K562 (cell line): Measurements from ENCODE around the gene PPP1R14D. TPM values are rescaled to one million over a fixed set of nuclear protein-coding genes. Genes with fewer than 3 reads are reported as not detected.
A peak's percentile ranks its signal among the peaks of the same experiment; 100 is the strongest.

ENCODE experiments used
- ATAC-seq: fragments of 200-7000 bp; cut with Tn5 transposase; 3 replicates; pipeline ENCODE4 v1.9.1; 2020; ENCODE audit warnings: moderate library complexity
- BruUV-seq: library from RNA; stranded (reverse); fragments of 400-500 nt; replicated peaks from 2 replicates; lab custom pipeline; 2021; lab: Mats Ljungman, UMichigan
- CTCF ChIA-PET: fragments of 300-600 bp; formaldehyde crosslinking; extraction: SDS; loops from one replicate; lab custom pipeline; 2021; ENCODE audit warnings: low intra/inter-chr PET ratio; lab: Yijun Ruan, JAX
- POLR2A ChIA-PET: fragments of 300-600, 350-650 bp; sonication (Branson Sonifier 250); formaldehyde crosslinking; extraction: SDS; loops from one replicate; lab custom pipeline; 2021; ENCODE audit warnings: antibody characterized with exemption, inconsistent platforms; lab: Yijun Ruan, JAX
- DNase-seq, 4 experiments: peaks; one replicate each; pipeline versions ENCODE4 v3.0.0 to v3.0.0-alpha.2; 2011 to 2018; ENCODE audit warnings: low spot score in 3 of 4, mixed read lengths in 3 of 4; ENCODE audit errors: extremely low read depth in 1 of 4
- FAIRE-seq: peaks from 2 replicates; lab custom pipeline; 2011; peaks lifted over from hg19 to GRCh38; lab: Jason Lieb, UNC
- H2AFZ ChIP-seq: 2 replicates; pipeline ENCODE4 v1.6.0; 2011; ENCODE audit warnings: low read depth, low read length, control low read depth, inconsistent platforms
- H3K27ac ChIP-seq: fragments of 200-600 bp; 3 replicates; pipeline ENCODE4 v1.8.0; 2011; ENCODE audit warnings: low read depth, mild to moderate bottlenecking, control low read depth, inconsistent platforms, low read length, moderate library complexity, mixed read lengths; ENCODE audit errors: extremely low read depth
- H3K27me3 ChIP-seq, 2 experiments: fragments of 300-600 bp in 1 of 2; 2 replicates in 1 of 2; 3 replicates in 1 of 2; pipeline versions ENCODE4 v1.6.0 to v1.8.0; 2011; ENCODE audit warnings: inconsistent platforms in 2 of 2, low read length in 2 of 2, mild to moderate bottlenecking in 1 of 2, mixed read lengths in 1 of 2, moderate library complexity in 1 of 2; ENCODE audit not compliant: control insufficient read depth in 2 of 2, insufficient read depth in 2 of 2
- H3K36me3 ChIP-seq: fragments of 300-600 bp; 3 replicates; pipeline ENCODE4 v1.8.0; 2011; ENCODE audit warnings: mild to moderate bottlenecking, low read length, inconsistent platforms; ENCODE audit not compliant: control insufficient read depth, insufficient read depth
- H3K4me1 ChIP-seq, 2 experiments: fragments of 200-600 bp in 1 of 2; replicated peaks in 1 of 2; 2 replicates in 1 of 2; 3 replicates in 1 of 2; pipeline versions ENCODE4 v1.5.1 to v1.8.0; 2011; ENCODE audit warnings: inconsistent platforms in 2 of 2, low read length in 2 of 2, mild to moderate bottlenecking in 1 of 2, mixed read lengths in 1 of 2, moderate library complexity in 1 of 2; ENCODE audit not compliant: control insufficient read depth in 2 of 2, insufficient read depth in 2 of 2
- H3K4me2 ChIP-seq: 2 replicates; pipeline ENCODE4 v1.6.1; 2011; ENCODE audit warnings: low read length, control low read depth, inconsistent platforms, mixed read lengths; ENCODE audit not compliant: insufficient read depth
- H3K4me3 ChIP-seq: fragments of 200-600 bp; sonication (generic), shearing (Covaris generic); 2 replicates; pipeline ENCODE4 v1.5.1; 2016; ENCODE audit warnings: control low read depth, inconsistent platforms
- H3K79me2 ChIP-seq: fragments of 200-600 bp; 3 replicates; pipeline ENCODE4 v1.8.0; 2011; ENCODE audit warnings: low read length, inconsistent platforms; ENCODE audit not compliant: control insufficient read depth, insufficient read depth
- H3K9ac ChIP-seq, 2 experiments: 2 replicates each; pipeline versions ENCODE4 v1.6.0 to v1.6.1; 2011; ENCODE audit warnings: low read depth in 2 of 2, low read length in 2 of 2, control low read depth in 1 of 2, inconsistent platforms in 1 of 2, mild to moderate bottlenecking in 1 of 2, mixed read lengths in 1 of 2; ENCODE audit not compliant: insufficient read depth in 1 of 2
- H3K9me1 ChIP-seq: one replicate; pipeline ENCODE4 v1.6.0; 2011; ENCODE audit warnings: inconsistent platforms, mild to moderate bottlenecking, low read length, moderate library complexity; ENCODE audit not compliant: control insufficient read depth, insufficient read depth
- H3K9me3 ChIP-seq: replicated peaks from 2 replicates; pipeline ENCODE4 v1.5.1; 2011; ENCODE audit warnings: low read depth, low read length, inconsistent platforms; ENCODE audit not compliant: control insufficient read depth, insufficient read depth
- H4K20me1 ChIP-seq: replicated peaks from 2 replicates; pipeline ENCODE4 v1.6.1; 2011; ENCODE audit warnings: low read length, inconsistent platforms, mixed read lengths; ENCODE audit not compliant: control insufficient read depth, insufficient read depth
- CCNT2 ChIP-seq: IDR thresholded peaks from 2 replicates; pipeline ENCODE4 v1.6.1; 2011; ENCODE audit warnings: borderline replicate concordance, low read depth, mild to moderate bottlenecking, moderate library complexity, mixed read lengths, low read length; ENCODE audit not compliant: insufficient read length; ENCODE audit errors: extremely low read depth
- GATAD2A ChIP-seq: fragments of 450-650 bp; IDR thresholded peaks from 2 replicates; pipeline ENCODE4 v1.6.1; 2017
- ILF3 ChIP-seq: fragments of 450-650 bp; IDR thresholded peaks from 2 replicates; pipeline ENCODE4 v1.6.1; 2018; ENCODE audit warnings: antibody characterized with exemption, mild to moderate bottlenecking, moderate library complexity, borderline replicate concordance
- JUND ChIP-seq, 2 experiments: IDR thresholded peaks; 2 replicates in 1 of 2; 3 replicates in 1 of 2; pipeline ENCODE4 v1.6.1; 2011; ENCODE audit warnings: borderline replicate concordance in 2 of 2, low read depth in 2 of 2, low read length in 2 of 2, improper control_type of control experiment in 1 of 2, missing biosample characterization in 1 of 2, missing genetic modification characterization in 1 of 2, missing genetic modification reagents in 1 of 2
- KHSRP ChIP-seq: fragments of 450-650 bp; IDR thresholded peaks from 2 replicates; pipeline ENCODE4 v1.6.1; 2017
- MITF ChIP-seq: IDR thresholded peaks from 2 replicates; pipeline ENCODE4 v1.6.1; 2014; ENCODE audit warnings: antibody characterized with exemption
- NR1H2 ChIP-seq: sonication (generic); formaldehyde crosslinking; IDR thresholded peaks from 2 replicates; pipeline ENCODE4 v1.4.0; 2020; ENCODE audit warnings: mild to moderate bottlenecking, missing genetic modification reagents
- NR2C2 ChIP-seq, 2 experiments: fragments of 200-800 bp in 1 of 2; sonication (Bioruptor generic) in 1 of 2; sonication (generic) in 1 of 2; formaldehyde crosslinking in 1 of 2; IDR thresholded peaks; 2 replicates each; pipeline versions ENCODE4 v1.6.1 to v1.8.0; 2016 to 2022; ENCODE audit warnings: mild to moderate bottlenecking in 1 of 2, missing compliant biosample characterization in 1 of 2, missing genetic modification characterization in 1 of 2, missing genetic modification reagents in 1 of 2
- POLR3A ChIP-seq: IDR thresholded peaks from 2 replicates; pipeline ENCODE4 v1.6.1; 2011; ENCODE audit warnings: borderline replicate concordance, mild to moderate bottlenecking, moderate library complexity; ENCODE audit not compliant: insufficient read length, insufficient read depth; ENCODE audit errors: extremely low read depth
- ZBTB17 ChIP-seq: fragments of 450-650 bp; formaldehyde crosslinking; IDR thresholded peaks from 2 replicates; pipeline ENCODE4 v1.4.0; 2020; ENCODE audit warnings: mild to moderate bottlenecking
- ZBTB26 ChIP-seq: fragments of 450-650 bp; formaldehyde crosslinking; IDR thresholded peaks from 2 replicates; pipeline ENCODE4 v1.4.0; 2022; ENCODE audit warnings: missing genetic modification characterization
- ZBTB49 ChIP-seq: sonication (generic); formaldehyde crosslinking; IDR thresholded peaks from 2 replicates; pipeline ENCODE4 v1.8.0; 2022; ENCODE audit warnings: missing genetic modification reagents, mild to moderate bottlenecking, borderline replicate concordance
- ZC3H11A ChIP-seq: IDR thresholded peaks from 2 replicates; pipeline ENCODE4 v1.6.1; 2012; ENCODE audit warnings: low read depth, low read length, improper control_type of control experiment
- ZFP36 ChIP-seq: fragments of 150-350 bp; IDR thresholded peaks from 2 replicates; pipeline ENCODE4 v1.6.1; 2018; ENCODE audit warnings: low read length, low read depth; ENCODE audit not compliant: partially characterized antibody
- ZFP91 ChIP-seq: sonication (generic); formaldehyde crosslinking; IDR thresholded peaks from 2 replicates; pipeline ENCODE4 v1.8.0; 2022; ENCODE audit warnings: mild to moderate bottlenecking, missing genetic modification reagents
- whole genome bisulfite sequencing: fragments of 100-300 bp; shearing (Covaris generic); methylation state at CpG from one replicate; pipeline ENCODE4 v1.1.6; 2016; ENCODE audit warnings: low coverage, mixed read lengths; ENCODE audit not compliant: insufficient coverage; ENCODE audit errors: missing lambda C conversion rate; 5-methylcytosine and 5-hydroxymethylcytosine counted together
- in situ Hi-C: fragments of 300-500 bp; cut with MboI; formaldehyde crosslinking; loops from 4 replicates; pipeline ENCODE4 v1.15.0; 2018; ENCODE audit warnings: inconsistent platforms, mixed read lengths
- intact Hi-C: fragments of 100-400 bp; cut with micrococcal nuclease; formaldehyde crosslinking; loops from 2 replicates; pipeline ENCODE4 v1.14.2; 2022
- polyA plus RNA-seq, 8 experiments: library from polyadenylated mRNA; depleted of rRNA in 4 of 8; stranded (reverse) in 5 of 8; unstranded in 3 of 8; fragments of >200 nt; fragmentation: Nextera tagmentation in 2 of 8; fragmentation: Illumina TruSeq in 1 of 8; extraction: Ambion mirVana in 2 of 8; extraction: Trizol in 1 of 8; gene quantifications; 2 replicates each; pipeline versions ENCODE4 v1.2.1 to v1.2.3, GENCODE V29; 2011 to 2014; ENCODE audit warnings: inconsistent platforms in 1 of 8, missing spikeins in 1 of 8
- total RNA-seq, 7 experiments: library from RNA; depleted of rRNA in 6 of 7; stranded (reverse); fragments of >200 nt in 6 of 7; fragmentation: Illumina TruSeq in 2 of 7; extraction: Trizol in 2 of 7; gene quantifications; 2 replicates each; pipeline versions ENCODE4 v1.2.1 to v1.2.3, GENCODE V29; 2011 to 2021; ENCODE audit warnings: low replicate concordance in 1 of 7

PPP1R14D gene
- total and polyA plus RNA-seq, 9 of the 15 experiments (the other 6 are each of a cell fraction or from before 2014, with no cell fraction given): 0.11 to 0.18 TPM; not detected in 7

GRCh38 chr15:40869686-40870085, 41.2 kb upstream of the PPP1R14D start:
- FAIRE-seq (no peak), ATAC-seq (no peak), DNase-seq (no peak)
- Histone ChIP-seq H4K20me1 (no peaks in the 10 kb centered on the region), H3K79me2 (no peaks in the 10 kb centered on the region), H3K9me1 (no peaks in the 10 kb centered on the region), H3K4me1 (peaks cover 9 to 24% of the 10 kb centered on the region in 2 experiments; a peak in 4 of 5 replicates), H2AFZ (peak overlapping the region; percentile 51; the same call in 1 of the 2 replicates), H3K9me3 (no peaks in the 10 kb centered on the region), H3K27me3 (no peaks in the 10 kb centered on the region), H3K27ac (no peak overlapping the region), H3K4me2 (no peak overlapping the region), H3K9ac (peak overlapping the region in 1 of 2 experiments; percentile 19; a peak in 1 of 4 replicates), H3K4me3 (no peak overlapping the region), H3K36me3 (no peaks in the 10 kb centered on the region)
- CTCF ChIA-PET: no interaction called here
- no peak for TF ChIP-seq MITF
- TF ChIP-seq GATAD2A: no peak
- TF ChIP-seq ZFP36: no peak
- TF ChIP-seq NR2C2 (CRISPR knock-in tag; IDR thresholded peaks at IDR 0.05): no peak
- no peak for TF ChIP-seq NR2C2 (tag; IDR thresholded peaks at IDR 0.05)
- no peak for TF ChIP-seq ZBTB26
- TF ChIP-seq ILF3: no peak
- no peak for TF ChIP-seq ZBTB17
- no peak for TF ChIP-seq ZC3H11A
- no peak for TF ChIP-seq ZBTB49 (CRISPR knock-in tag)
- TF ChIP-seq JUND (IDR thresholded peaks at IDR 0.05; ENCODE audit: borderline replicate concordance, low read depth, low read length): no peak
- TF ChIP-seq JUND (tag; IDR thresholded peaks at IDR 0.05; ENCODE audit: borderline replicate concordance, low read depth, low read length): no peak
- no peak for TF ChIP-seq NR1H2 (CRISPR knock-in tag)
- TF ChIP-seq KHSRP: no peak
- TF ChIP-seq CCNT2: no peak
- TF ChIP-seq POLR3A: no peak
- TF ChIP-seq ZFP91 (CRISPR knock-in tag): no peak
- in situ Hi-C loops (no loop called here), intact Hi-C loops (no loop called here)
- BruUV-seq: no TSS peak
- POLR2A ChIA-PET: interaction anchor here (6.8 kb wide), 1 partner anchor 9 kb away, joined by 72 read pairs; no protein-coding TSS in a partner anchor
- WGBS: 45% methylated on average over 5 of the region's 5 CpGs
